Fibroblast of skin of abdomen (primary cell): Measurements from ENCODE around the gene NAT8L.

Source experiments
- DNase-seq: peaks from one replicate; pipeline ENCODE4 v3.0.0-alpha.2; 2013

Gene NAT8L

DNA sequence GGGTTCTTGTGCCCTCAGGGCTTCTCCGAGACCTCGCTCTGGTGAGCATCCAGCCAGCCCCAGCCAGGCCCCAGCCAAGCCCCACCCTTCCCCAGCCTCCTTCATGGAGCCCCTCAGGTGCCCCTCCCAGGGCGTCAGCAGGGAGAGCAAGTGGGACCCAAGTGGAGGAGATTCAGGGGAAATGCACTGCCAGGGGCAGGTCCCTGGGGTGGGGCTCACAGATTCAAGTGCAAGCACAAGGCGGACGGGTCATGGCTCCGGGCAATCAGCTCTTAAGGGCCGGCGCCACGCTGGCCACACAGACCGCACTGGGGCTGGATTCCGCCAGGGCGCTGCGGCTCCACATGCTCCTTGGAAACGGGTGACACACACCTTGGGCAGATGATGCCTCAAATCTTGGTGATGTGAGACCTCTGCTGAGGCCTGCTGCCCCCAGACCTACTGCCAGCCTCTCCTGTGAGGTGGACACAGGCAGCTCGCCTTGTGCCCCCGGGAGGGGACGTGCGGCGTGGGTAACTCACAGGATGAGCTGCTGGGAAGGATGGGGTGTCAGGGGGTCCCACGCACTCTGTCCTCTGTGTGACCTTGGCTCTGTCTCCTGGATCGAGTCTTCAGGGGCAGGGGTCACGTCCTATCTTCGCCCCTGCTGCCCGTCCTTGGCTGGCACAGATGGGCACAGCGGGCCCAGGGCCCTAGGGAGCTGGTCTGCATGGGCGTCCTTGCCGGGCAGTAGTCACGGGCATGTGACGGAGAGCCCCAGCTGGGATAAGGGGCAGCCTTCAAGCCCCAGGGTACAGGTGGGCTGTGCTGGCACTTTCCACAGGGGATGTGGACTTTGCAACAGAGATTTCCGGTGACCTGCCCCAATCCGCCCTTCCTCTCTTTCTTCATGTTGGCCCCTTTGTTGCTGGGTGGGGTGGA lies 17.1 kb downstream of the NAT8L start:
- DNase-seq, result no peak

DNA sequence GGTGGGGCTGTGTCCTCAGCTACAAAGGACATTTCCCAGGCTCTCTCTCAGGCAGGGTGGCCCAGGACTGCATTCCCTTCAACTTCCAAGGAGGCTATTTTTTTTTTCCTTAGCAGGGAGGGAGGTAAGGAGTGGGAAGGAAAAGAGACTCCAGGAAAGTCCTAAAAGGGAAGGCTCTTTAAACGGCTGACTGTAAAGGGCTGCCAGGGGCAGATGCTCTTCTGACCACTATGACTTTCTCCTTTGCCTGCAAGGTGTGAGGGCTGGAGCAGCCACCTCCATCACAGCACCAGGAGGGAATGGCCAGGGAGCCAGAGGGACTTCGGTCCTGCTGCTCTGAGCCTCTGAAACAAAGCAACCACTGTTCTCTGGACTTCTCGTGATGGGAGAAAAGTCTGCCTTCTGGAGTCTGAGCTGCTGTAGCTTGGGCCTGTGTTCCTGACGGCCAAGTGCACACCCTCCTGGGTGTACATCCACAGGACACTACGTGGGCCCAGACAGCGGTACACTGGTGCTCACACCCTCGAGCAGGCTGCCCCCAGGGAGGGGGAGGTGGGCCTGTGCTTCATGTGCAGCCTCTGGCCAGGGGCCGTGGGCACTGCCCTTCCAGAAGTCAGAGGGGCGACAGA lies 17.9 kb downstream of the NAT8L start:
- no peak for DNase-seq

DNA sequence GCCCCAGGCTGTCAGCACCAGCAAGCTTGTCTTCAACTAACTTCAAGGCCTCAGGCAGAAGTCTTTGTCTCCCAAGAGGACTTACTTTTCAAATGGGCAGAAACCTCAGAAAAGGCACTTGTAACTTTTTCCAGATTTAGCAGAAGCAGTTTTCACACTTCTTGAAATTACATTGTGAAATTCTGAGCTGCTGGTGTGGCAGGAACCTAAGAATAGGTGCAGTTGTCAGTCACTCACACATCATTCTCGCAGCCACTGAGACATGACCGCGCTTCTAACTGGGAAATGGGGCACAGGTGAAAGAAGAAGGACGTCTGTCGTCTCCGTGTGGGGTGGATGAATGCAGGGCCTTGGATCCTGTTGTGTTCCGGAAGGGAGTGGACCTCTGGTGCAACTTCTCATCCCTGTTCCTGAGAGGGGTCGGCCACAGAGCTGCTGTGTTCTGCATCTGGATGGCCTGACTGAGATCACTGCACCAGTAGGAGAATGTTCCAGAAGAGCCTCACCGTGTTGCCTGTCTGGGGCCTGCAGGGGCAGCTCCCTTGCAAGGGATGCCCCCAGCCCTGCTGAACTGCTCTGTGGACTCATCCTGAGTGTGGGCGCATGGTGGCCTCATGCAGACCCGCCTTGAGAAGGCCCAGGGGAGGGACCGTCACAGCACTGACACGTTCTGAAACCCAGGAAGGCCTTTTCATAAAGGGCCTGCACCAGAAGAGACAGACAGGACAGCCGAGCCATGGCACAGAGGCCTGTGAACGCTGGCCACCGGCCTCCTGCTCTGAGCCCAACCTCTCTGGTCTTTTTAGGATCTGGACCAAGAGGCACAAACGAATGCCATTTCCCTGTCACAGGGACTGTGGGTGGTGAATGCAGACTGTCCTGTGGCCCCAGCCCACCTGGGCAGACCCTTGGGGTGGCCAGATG lies 18.7 kb downstream of the NAT8L start:
- no peak for DNase-seq

DNA sequence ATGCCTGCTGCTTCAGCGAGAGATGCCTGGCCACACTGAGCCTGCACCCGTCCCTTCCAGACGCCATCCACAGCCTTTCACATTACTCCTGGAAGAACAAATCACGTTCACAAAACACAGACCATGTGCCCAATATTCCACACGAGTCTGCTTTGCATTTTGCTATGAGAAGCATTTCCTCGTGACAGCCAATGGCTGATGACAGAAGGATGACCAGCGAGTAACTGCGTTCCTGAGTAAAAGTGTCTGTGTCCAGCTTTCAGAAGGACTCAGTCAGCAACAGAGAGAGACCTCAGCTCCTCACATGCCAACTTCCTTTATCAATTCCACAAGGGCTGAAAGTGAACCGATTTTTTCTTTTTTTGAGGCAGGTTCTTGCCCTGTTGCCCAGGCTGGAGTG lies 19.5 kb downstream of the NAT8L start:
- no peak for DNase-seq

DNA sequence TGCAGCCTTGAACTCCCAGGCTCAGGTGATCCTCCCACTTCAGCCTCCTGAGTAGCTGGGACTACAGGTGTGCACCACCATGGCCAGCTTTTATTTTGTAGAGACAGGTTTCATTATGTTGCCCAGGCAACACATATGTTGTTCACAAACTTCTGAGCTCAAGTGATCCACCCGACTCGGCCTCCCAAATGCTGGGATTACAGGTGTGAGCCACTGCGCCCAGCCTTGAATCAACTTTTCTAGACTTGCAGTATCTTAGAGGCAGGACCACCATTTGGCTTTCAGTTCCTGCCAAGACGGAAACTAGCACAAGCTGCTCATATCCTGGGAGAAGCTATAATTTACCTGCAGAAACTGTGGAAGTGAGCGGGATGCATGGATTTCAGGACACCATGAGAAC lies 19.9 kb downstream of the NAT8L start:
- DNase-seq, result no peak

DNA sequence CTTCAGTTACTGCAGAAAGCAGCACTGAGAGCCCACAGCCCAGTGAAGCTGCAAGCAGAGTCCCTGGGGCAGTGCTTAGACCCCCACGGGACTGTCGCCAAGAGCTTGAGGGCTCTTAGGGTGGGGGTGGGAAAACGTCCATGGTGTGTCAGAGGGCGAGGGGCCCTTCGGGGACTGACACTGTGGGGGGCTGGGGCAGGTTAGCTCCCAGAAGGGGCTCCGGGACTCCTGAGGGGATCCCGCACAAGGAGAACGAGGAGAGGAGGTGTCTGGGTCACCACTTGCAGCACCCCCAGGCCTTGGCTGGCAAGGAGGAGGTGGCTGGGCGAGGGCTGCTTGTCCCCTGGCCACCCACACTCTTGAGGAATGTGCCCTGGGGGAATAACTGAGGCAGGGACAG lies 20.8 kb downstream of the NAT8L start:
- DNase-seq, result no peak

DNA sequence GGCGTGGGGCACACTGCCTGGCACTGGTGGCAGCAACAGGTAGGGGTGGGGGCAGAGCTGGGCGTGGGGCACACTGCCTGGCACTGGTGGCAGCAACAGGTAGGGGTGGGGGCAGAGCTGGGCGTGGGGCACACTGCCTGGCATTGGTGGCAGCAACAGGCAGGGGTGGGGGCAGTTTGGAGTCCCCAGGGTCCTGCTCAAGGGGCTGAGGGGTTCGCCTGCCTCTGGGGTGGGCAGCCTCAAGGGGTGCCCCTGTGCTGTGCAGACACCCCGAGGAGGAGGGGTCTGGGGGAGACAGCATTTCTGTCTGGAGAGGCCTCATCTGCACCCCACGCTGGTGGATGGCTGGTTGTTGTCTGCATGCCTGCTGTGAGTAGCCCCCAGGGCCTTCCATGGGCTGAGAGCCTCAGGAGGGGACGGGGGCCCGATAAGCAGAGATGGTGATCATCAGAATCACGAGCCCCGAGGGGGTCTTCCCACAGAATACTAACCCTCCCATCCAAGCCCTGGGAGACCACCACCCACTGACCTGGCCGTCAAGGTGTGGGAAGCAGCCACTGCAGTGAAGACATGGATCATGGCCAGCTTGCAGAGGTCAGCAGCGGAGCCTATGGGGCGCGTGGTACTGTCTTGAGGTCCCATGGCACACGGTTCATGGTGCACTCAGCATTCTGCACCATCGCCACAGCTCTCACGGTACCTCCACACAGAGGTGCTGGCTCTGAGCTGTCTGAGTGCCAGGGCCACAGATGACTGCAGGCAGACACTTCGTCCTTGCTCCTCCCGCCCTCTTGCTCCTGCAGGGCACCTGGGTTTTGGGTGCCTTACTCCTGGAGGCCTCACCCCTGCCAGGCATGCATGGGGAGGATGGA lies 21.5 kb downstream of the NAT8L start:
- DNase-seq, result no peak

DNA sequence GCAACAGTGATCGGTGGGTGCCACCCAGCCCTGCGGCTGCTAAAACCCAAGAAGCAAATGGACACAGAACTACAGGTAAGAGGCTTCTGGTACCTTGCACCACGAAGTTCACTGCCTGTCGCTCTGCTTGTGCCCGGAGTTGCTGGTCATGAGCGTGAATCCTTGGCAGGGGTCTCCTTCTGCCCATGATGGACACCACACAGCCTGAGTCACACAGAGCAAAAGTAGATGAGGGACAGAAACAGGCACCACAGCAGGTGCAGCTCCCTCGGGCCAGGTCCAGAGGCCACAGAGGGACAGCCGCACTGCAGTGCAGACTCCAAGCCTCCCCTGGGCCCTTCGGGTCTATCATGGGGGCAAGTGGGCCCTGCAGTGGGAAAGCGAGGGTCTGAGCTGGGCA lies 22.4 kb downstream of the NAT8L start:
- no peak for DNase-seq

DNA sequence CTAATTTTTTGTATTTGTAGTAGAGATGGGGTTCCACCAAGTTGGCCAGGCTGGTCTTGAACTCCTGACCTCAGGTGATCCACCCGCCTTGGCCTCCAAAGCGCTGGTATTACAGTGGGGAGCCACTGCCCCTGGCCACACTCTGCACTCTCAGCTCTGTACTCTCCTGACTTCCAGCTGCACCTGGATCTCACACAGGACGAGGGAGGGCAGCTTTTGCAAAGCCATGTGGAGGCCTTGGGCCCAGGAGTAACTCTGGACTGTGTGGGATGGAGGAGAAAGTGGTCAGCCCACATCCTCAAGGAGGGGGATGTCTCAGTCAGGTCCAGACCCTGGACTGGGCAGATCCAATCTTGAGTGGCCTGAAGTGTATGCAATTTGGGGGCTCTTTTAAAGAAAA lies 23.0 kb downstream of the NAT8L start:
- DNase-seq, result no peak

DNA sequence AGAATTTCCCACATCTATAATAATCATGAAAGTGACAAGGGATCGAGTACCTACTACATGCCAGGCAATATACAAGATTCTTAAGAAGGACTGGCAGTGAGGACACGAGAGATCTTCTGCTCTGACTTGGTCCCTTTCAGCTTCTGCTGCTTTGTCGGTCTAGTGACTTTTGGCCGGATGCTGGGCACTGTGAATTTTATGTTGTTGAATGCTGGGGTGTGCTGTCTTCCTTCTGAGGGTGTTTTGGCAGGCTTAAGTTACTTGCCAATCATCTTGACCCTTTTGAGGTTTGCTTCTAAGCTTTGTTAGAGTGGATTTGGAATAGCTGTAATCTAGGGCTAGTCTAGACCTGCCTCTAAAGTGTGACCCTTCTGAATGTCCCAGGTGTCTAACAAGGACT lies 23.5 kb downstream of the NAT8L start:
- DNase-seq, result no peak

DNA sequence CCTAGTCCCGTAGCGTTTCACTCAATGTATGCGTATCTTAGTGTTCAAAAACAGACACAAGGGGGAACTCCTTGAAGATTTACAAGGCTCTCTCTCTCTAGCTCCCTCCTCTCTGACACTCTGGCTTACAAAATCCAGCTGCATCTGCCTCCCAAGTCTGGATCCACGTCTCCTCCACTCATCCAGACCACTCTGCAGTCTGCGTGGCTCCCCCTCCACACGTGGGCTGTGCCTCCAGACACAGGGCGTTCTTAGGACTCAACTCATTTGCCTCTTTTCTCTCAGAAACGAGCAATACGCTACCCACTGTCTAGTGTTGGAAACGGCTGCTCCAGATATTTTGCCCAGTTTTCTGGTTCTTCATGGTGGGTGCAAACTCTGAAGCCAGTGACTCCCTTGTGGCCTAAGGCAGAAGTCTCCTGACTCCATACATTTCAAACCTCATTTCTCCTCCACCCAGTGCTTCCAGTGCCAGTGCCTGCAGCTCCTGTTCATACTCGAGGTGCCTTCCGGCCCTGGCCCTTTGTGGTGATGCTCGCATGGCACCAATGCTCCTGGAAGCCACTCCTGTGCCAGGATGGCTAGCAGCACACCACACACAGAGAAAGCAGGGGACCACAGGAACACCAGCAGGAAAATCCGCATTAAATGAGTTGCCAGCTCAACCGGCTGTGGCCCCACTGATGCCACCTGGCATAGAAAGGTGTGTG lies 24.1 kb downstream of the NAT8L start:
- no peak for DNase-seq

DNA sequence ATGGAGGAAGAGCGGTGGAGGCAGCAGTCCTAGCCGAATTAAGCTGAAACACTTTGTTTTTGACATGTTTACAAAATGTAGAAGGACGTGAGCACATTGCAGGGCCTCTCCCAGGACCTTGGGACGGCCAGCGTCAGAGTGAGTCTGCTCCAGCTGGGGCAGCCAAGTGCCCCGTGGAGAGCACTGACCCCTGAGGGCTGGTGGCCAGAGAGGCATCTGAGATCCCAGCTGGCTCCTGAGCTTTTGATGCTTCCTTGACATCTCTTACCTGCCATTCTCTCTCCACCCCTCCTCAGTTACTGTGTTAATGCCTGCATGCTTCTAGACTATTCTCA lies 24.7 kb downstream of the NAT8L start:
- DNase-seq, result no peak

DNA sequence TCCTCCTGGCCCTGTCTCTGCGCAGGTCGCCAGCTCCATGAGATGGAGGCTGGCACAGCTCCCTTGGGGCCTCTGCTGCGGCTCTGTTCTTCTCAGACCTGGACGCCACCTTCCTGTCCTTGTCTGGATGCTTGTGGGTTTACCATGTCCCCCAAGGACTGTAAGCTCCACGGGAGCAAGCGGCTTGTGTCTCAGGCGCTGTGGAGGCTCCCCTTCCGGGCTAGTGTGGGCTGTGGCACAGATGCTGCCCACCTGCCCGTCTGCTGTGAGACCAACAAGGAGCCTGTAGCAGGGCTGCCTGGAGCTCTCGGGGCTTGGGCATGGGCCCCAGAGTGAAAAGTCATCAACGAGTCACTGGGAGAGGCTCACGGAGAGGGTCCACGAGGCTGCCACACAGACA lies 25.2 kb downstream of the NAT8L start:
- DNase-seq, result no peak

DNA sequence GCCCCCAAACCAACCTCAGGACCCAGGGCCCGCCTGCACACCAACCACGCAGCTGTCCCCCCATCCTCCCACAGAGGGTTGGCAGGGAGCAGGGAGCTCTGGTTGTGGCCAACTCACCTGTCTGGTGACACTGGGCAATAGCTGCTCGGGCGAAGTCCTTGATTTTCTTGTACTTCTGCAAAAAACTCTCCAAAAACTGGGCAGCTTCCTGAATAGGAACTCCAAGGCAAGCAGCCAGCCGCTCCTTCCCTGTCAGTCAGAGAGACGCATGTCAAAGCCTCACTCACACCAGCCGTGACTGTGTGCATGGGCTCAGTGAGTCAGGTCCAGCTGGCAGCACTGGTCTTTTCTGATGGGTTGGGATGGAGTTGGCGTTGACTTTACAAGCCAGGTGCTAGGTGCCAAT lies 26.4 kb downstream of the NAT8L start:
- DNase-seq, result no peak

DNA sequence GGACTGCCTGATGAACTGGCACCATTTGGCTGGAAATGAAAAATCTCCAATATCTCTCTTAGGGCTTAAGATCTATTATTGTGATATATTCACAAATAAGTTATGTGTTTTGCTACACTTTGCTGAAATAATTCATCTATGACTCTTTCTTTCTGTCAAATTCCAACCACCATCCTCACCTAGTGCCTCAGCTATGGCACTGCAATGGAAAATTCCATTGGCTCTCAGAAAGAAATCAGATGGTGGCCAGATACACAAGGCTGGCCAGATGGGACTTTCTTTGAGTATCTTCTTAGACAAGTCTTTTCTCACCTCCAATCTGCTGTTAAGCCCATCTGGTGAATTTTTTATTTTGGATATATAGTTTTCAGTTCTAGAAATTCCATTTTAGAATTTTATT lies 28.0 kb downstream of the NAT8L start:
- DNase-seq, result no peak

DNA sequence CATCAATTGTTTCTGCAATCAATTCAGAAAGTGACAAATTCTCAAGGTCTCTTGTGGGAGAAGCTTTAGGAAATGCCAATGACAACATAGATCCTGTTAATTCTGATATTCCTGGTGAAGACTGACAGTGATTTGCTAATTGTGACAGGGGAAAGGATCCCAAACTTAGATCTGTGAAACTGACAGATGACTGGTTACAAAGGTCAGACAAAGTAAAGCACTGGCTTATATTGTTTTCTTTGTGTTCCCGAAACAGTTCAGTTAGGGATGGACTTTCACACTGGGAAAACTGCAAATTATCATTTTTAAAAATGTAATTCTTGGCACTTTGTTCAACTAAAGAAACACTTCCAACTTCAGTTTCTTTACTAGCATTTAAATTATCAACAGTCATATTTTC lies 30.1 kb downstream of the NAT8L start:
- DNase-seq, result no peak

DNA sequence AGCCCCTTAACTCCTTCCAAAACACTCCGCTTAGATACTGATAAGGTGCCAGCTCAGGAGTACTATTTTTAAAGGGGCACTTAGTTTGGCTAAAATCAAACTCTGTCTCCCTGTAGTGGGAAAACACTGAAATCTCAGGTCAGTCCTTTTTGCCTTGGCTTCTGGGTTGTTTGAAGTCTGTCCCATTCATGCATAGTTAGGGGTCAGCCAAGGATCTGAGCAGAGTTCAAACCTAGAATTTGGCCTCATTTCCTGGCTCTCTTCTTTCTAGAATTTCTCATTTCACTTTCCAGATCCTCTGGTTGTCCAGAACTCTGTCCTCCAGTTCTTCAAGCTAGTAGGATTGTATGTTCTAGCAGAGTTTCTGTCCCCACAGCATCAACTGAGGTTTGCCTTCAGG lies 31.5 kb downstream of the NAT8L start:
- DNase-seq, result no peak

DNA sequence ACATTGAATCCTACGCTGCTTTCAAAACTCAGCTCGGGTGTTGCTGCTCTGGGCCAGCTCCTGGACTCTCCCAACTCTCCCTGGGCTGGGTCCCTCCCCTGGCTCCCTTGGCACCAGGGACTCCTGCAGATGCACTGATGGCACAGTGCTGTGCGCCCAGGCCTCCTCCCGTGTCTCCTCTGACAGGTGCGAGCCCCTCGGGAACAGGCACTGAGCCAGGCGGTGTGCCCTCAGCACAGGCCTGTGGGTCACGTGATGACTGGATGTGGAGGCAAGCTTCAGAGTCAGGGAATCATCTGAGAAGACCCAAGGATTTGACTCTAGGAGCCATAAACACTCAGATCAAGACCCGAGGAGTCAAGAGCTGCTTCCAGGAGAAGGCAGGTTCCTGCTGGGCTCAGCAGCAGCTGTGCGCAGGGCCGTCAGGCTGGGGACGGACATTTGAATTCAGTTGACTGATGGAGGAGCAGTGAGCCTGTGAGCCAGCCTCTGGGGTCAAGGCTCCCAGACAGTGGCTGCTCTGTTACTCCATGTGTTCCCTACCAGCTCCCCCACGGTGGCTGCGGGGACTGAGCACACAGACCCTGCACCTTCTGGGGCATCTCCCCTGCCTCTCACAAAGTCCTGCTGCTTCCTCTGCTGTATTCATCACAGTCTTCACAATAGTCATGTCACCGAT lies 33.0 kb downstream of the NAT8L start:
- DNase-seq, result no peak

DNA sequence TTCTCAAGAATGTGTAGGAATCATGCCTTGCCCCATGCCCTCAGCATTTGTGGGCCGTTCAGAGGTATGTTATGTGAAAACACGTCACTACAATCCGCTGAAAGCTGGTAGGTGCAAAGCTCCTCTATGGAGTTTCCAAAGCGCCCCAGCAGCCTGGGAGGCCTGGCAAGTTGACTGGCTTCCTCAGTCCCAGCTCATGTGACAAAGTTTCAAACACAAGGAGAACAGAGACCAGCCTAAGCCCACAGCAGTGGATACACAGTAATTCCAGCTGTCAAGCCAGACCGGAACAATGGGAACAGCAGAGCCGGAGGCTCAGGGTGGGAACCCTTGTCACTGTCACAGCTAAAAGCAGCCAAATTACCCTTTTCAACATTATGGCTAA lies 33.5 kb downstream of the NAT8L start:
- DNase-seq, result no peak

DNA sequence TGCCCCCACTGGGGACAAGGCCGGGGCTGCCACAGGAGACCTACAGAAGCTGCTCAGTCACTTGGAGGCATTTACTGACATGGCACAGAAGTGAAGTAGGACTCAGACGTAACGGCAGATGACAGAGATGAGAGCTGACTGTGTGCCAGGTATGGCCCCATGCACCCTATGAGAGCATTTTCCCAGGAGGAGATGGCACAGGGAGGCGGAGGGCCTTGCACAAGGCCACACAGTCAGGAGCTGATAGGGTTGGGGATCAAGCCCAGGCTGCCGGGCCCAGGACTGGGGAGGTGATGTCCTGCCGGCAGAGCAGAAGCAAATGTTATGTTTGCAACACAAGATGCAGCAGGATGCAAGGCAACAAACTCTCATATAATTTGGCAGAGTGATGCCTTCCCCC lies 34.1 kb downstream of the NAT8L start:
- no peak for DNase-seq

DNA sequence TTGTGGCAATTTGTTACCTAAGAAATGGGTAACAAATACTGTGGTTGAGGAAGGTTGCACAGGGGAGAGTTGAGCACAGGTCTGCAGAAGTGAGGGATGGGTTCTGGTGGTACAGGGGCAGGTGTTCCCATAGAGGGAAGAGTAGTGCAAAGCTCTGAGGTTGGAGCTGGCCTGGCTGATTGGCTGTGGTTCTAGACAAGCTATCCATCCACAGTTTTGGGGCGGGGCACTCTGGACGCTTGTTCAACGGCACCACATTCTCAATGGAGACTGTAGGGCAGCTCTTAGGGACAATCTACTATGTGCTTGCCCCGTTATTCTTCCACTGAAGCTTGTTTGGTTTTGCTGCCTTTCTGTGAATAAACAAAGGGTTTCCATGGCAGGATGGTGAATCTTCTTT lies 35.4 kb downstream of the NAT8L start:
- DNase-seq, result no peak
